Measurements from ENCODE around the gene NANS. TPM values are rescaled to one million over a fixed set of nuclear protein-coding genes. Genes with fewer than 3 reads are reported as not detected.

Gene NANS
- total and polyA plus RNA-seq, 4 donors: 23.4 to 55.4 (median 42.8) TPM

Small RNAs within 50 kb of the gene (small RNA-seq; reads per million reads assigned to genes)
- gene RF00017 (not detected), gene RNU6-918P (not detected)

Other genes starting within 250 kb of the NANS start
- not detected for gene FOXE1, start 203.5 kb upstream of the NANS start, total RNA-seq
- gene FOXE1, start 203.5 kb upstream of the NANS start, polyA plus RNA-seq: not detected
- gene TRMO, start 134.2 kb upstream of the NANS start, total RNA-seq: 10 to 100 TPM in 1 of 2 donors, 1 to 10 TPM in 1; 9.9 to 13.2 TPM
- 1 to 10 TPM; 7.0 to 9.5 TPM for gene TRMO, start 134.2 kb upstream of the NANS start, polyA plus RNA-seq
- 100 to 1,000 TPM in 1 of 2 donors, under 1 TPM in 1; 0.08 to 218 TPM for gene HEMGN, start 118.6 kb upstream of the NANS start, total RNA-seq
- under 1 TPM in 1 of 2 donors, not detected in 1; 0.06 TPM for gene HEMGN, start 118.6 kb upstream of the NANS start, polyA plus RNA-seq
- gene ANP32B, start 73.4 kb upstream of the NANS start, total RNA-seq: 10 to 100 TPM in 1 of 2 donors, 1 to 10 TPM in 1; 4.0 to 21.2 TPM
- gene ANP32B, start 73.4 kb upstream of the NANS start, polyA plus RNA-seq: 10 to 100 TPM; 32.8 to 39.4 TPM
- gene TRIM14, start 62.5 kb downstream of the NANS start, total RNA-seq: 10 to 100 TPM; 15.2 to 19.9 TPM
- 10 to 100 TPM; 15.6 to 22.0 TPM for gene TRIM14, start 62.5 kb downstream of the NANS start, polyA plus RNA-seq
- 1 to 10 TPM; 1.3 to 2.8 TPM for gene CORO2A, start 135.9 kb downstream of the NANS start, total RNA-seq
- gene CORO2A, start 135.9 kb downstream of the NANS start, polyA plus RNA-seq: 1 to 10 TPM; 1.2 to 1.5 TPM
- 1 to 10 TPM; 2.8 to 5.1 TPM for gene TBC1D2, start 198.9 kb downstream of the NANS start, total RNA-seq
- 1 to 10 TPM; 2.8 to 4.7 TPM for gene TBC1D2, start 198.9 kb downstream of the NANS start, polyA plus RNA-seq